Measurements from ENCODE around the gene TNS2.

TNS2 gene

GRCh38 chr12:53067993-53068770 is 18.3 kb downstream of the TNS2 start:
- no peak for DNase-seq (ENCODE audit: low read depth in 2 of 2)

DNA sequence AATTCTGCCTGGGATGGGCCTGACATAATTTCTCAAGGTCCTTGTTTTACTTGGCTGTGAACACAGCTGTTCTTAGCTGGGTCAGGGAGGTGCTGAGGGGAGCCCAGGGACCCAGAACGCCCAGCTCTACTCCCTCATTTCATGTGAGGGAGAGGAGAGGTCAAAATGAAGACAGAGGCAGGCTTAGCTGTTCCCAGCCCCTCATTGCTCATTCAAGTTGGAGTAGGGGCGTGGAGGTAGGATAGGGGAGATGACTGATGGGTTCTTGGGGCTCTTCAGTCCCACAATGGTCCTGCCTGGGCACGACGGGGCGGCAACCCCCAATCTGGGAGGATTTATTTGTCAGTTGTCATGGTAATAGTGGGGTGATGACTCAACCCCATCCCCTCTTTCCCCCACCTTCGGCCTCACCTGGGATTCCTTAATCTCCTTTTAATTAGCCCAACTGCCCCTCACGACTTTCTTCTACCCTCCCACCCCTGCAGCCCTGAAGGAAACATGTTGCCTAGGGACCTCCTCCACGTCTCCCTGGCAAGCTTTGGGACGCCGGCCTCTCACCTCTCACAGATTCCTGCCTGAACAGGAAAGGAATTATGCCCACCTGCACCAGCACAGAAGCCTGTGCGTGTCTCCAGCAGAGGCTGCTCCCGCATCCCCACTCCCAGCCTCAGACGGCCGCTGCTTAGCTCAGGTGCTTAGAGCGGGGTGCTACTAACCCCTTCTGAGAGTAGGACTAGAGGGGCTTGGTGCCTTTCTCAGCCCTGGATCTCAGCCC is 19.1 kb downstream of the TNS2 start:
- no peak for DNase-seq (ENCODE audit: low read depth in 2 of 2)

DNA sequence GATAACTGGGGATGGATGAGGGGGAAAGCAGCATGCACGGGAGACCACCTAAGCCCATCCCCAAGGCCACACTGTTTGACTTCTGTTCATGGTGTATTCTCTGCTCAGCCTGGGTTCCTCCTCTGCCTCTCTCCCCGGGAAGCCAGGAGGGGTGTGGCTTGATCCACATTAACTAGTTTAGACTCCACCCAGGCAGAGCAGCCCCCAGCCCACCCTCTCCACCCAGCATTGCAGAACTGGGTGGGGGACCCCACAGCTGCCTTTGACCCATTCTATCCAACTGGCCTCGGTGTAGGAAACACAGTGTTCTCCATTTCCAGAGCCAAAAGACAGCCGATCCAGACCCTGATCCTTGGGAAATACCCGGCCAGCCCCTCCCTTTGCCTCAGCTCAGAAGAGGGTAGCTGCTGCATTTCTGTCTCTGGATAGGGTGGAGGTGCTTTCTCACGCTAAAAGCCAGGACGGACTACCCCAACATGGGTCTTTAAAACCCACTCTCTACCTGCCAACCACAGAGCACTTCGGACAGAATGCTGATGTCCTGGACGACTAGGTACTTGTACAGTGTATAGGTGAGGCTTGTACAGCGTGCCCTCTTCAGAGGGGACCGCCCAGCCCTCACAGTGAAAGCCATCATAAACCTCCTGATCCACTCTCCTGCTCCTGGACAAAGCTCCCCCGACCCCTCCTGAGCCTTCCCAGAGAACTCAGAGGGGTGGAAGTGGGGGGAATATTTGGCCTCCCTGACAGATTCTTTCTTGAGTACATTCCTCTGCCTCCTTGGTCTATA is 20.0 kb downstream of the TNS2 start:
- DNase-seq (ENCODE audit: low read depth in 2 of 2) = no peak

- DNase-seq (ENCODE audit: low read depth in 2 of 2) = no peak
Observed at GRCh38 chr12:53070877-53071492, 21.1 kb downstream of the TNS2 start.

GRCh38 chr12:53071591-53072551 is 22.0 kb downstream of the TNS2 start:
- no peak for DNase-seq (ENCODE audit: low read depth in 2 of 2)

- no peak for DNase-seq (ENCODE audit: low read depth in 2 of 2)
Observed at GRCh38 chr12:53073881-53074280, 24.0 kb downstream of the TNS2 start.

DNA sequence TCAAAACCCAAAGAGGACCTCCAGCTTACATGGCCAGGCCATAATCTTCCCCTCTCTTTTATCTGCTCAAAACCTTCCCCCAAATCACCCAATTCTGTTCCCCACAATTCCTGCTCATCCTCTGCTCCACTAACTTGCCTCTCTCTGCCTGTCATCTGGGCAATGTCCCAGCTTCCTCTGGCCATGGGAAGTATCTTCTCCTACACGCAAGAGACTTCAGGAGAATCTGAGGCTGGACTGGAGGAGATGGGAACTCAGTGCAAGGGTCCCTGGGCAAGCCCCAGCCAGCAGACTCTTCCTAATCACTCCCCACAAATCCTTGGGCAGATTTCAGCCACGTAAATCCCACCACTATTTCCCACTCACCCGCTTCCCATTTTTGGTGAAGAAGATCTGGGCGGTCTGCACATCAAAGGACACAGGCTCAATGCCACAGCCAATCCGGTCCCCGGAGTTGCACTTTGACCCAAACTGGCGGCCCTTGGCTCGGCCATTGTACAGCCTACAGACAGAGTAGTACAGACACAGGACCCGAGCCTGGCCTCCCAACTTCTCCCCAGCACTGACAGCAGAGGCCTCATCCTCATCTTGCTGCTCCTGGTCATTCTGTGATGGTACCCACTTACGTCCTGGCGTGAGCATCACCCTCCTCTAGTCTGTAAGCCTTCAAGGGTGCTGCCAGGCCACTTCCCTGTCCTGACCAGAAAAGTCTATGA is 24.6 kb downstream of the TNS2 start:
- no peak for DNase-seq (ENCODE audit: low read depth in 2 of 2)

- no peak for DNase-seq (ENCODE audit: low read depth in 2 of 2)
Observed at GRCh38 chr12:53074999-53075370, 25.1 kb downstream of the TNS2 start.

DNA sequence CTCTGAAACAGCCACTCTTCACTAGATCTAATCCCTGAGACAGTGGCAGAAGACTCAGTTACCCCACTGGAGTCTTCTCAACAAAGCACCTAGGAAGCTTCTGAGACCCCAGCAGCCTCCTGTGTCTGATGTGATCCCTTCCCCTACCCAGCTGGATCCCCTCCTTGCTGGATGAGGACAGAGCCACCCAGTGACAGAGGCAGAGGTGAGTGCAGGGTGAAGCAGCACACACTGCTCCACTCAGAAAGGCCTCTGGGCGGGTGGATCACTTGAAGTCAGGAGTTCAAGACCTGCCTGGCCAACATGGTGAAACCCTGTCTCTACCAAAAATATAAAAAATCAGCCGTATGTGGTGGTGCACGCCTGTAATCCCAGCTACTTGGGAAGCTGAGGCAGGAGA is 26.6 kb downstream of the TNS2 start:
- no peak for DNase-seq (ENCODE audit: low read depth in 2 of 2)

DNA sequence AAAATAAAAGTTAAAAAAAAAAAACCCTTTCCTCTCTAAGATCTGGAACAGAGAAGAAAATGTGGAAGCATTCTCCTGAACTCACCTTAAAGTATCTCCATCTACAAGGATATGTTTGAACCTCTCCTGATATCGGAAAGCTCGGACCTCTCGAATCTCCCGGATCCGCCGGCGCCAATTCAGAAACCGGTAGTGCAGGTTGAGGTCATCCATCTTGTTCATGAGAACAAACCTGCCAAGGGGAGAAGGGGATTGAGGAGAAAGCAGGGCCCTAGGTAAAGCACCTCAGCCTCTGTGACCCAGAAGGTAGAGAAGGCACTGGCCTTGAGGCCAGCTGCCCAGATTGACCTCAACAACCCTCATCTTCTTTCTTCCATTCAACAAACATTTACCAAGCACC is 27.2 kb downstream of the TNS2 start:
- DNase-seq (ENCODE audit: low read depth in 2 of 2) = no peak

GRCh38 chr12:53078425-53079225 is 28.8 kb downstream of the TNS2 start:
- no peak for DNase-seq (ENCODE audit: low read depth in 2 of 2)

- DNase-seq (ENCODE audit: low read depth in 2 of 2) = peak; percentile 92 to 95
Observed at GRCh38 chr12:53079226-53080117, 29.6 kb downstream of the TNS2 start, which contains the start of gene SPRYD3. Gene SPRYD3 (minus strand): TSS chr12:53079390. CDS start chr12:53079333, 57 bp downstream.

GRCh38 chr12:53082637-53083175 is 32.8 kb downstream of the TNS2 start:
- DNase-seq (ENCODE audit: low read depth in 2 of 2) = no peak

GRCh38 chr12:53086361-53086760 is 36.5 kb downstream of the TNS2 start:
- no peak for DNase-seq (ENCODE audit: low read depth in 2 of 2)

DNA sequence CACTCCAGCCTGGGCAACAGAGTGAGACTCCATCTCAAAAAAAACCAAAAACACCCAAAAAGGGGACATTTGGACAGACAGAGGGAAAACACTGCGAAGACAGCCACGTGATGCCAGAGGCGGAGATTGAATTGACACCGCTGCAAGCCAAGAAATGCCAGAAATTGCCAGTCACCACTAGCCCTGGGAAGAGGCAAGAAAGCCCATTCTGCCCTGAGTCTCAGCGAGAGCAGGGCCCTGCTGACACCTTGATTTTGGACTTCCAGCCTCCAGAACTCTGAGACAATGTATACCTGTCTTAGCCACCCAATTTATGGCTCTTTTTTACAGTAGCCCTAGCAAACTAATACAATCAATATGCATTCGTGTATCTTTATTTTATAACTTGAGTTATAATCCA is 40.2 kb downstream of the TNS2 start:
- DNase-seq (ENCODE audit: low read depth in 2 of 2) = no peak

DNA sequence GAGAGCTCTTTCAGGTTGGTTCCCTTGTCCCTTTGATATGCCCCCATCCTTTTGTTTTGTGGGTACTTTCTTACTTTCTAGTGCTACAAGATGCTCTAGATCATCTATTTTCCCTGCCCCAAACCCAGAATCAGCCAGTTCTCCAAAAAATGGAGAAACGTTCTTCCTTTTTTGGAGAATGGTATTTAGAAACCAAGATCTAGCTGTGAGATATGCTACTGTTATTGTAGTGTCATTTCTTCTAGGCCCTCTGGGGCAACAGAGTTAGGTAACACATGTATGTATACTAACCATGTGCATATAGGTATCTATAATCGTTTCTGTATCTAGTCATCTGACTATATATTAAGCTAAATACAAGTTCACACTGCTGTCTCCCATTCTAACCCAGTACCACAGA is 40.7 kb downstream of the TNS2 start:
- no peak for DNase-seq (ENCODE audit: low read depth in 2 of 2)

- DNase-seq (ENCODE audit: low read depth in 2 of 2) = no peak
Observed at GRCh38 chr12:53091756-53092155, 41.9 kb downstream of the TNS2 start.
